SK-N-SH (cell line): ENCODE data around the gene HAUS7.

Experiments used
- ELF1 ChIP-seq: IDR thresholded peaks from 2 replicates; pipeline ENCODE4 v1.4.0; 2012
- EP300 ChIP-seq, 2 experiments: IDR thresholded peaks; 2 replicates each; pipeline versions ENCODE4 v1.4.0 to v1.6.1; 2012; ENCODE audit warnings: borderline replicate concordance in 1 of 2, low read depth in 1 of 2, low read length in 1 of 2
- POLR2AphosphoS5 ChIP-seq: IDR thresholded peaks from 2 replicates; pipeline ENCODE4 v1.6.1; 2012; ENCODE audit warnings: low read depth, low read length
- RFX5 ChIP-seq: IDR thresholded peaks from 2 replicates; pipeline ENCODE4 v1.6.1; 2012; ENCODE audit warnings: mild to moderate bottlenecking, improper control_type of control experiment, low read length
- TCF12 ChIP-seq: IDR thresholded peaks from 2 replicates; pipeline ENCODE4 v1.4.0; 2012

DNA sequence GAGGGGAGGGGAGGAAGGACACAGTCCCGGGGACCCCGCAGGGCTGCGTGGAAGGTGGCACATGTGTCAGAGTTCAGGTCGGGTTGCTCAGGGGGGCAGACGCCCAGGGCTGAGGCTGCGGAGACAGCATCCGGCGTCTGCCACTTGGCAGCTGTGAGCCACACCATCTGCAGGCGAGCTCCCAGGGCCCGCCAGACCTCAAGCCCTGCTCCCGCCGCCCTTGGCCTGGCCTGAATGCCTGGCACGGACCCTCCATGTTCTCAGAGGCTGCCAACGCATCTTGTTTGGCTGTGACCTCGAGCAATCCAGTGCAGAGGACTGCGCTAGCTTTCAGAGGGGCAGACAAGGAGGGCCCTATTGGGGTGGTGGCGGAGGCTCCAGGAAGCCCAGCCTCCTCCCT lies 29.5 kb upstream of the HAUS7 start:
- TF ChIP-seq POLR2AphosphoS5 (no peak), TCF12 (no peak), RFX5 (no peak), EP300 (IDR thresholded peaks at IDR 0.05; ENCODE audit: borderline replicate concordance in 1 of 2, low read depth in 1 of 2, low read length in 1 of 2) (no peak), ELF1 (no peak)
